Liver (tissue), 9 donors: ENCODE measurements around the gene ACAN. TPM values are rescaled to one million over a fixed set of nuclear protein-coding genes. Genes with fewer than 3 reads are reported as not detected.

Experiments used
- DNase-seq: peaks from one replicate; pipeline ENCODE4 v3.0.0-alpha.2; 2017; ENCODE audit warnings: low spot score
- H3K27ac ChIP-seq, 2 donors: one replicate each; pipeline ENCODE4 v1.7.0; 2013; ENCODE audit warnings: inconsistent platforms in 2 of 2, low read length in 2 of 2, control low read depth in 1 of 2, low read depth in 1 of 2, mild to moderate bottlenecking in 1 of 2
- H3K27me3 ChIP-seq, 4 donors: one replicate each; pipeline versions ENCODE4 v1.6.1 to v1.7.0; 2013; ENCODE audit warnings: low read length in 3 of 4, inconsistent platforms in 1 of 4, mild to moderate bottlenecking in 1 of 4, moderate library complexity in 1 of 4; ENCODE audit not compliant: control insufficient read depth in 4 of 4, insufficient read depth in 4 of 4
- H3K36me3 ChIP-seq, 4 donors: one replicate each; pipeline versions ENCODE4 v1.6.1 to v1.7.0; 2013; ENCODE audit warnings: low read length in 3 of 4, mild to moderate bottlenecking in 3 of 4, low read depth in 1 of 4, moderate library complexity in 1 of 4; ENCODE audit not compliant: control insufficient read depth in 4 of 4, insufficient read depth in 3 of 4
- H3K4me1 ChIP-seq, 4 donors: one replicate each; pipeline versions ENCODE4 v1.6.1 to v1.7.0; 2013; ENCODE audit warnings: low read length in 3 of 4, mild to moderate bottlenecking in 3 of 4, moderate library complexity in 1 of 4; ENCODE audit not compliant: control insufficient read depth in 4 of 4, insufficient read depth in 4 of 4
- H3K4me3 ChIP-seq, 3 donors: one replicate each; pipeline versions ENCODE4 v1.6.1 to v1.7.0; 2013; ENCODE audit warnings: low read length in 3 of 3, control low read depth in 1 of 3, low read depth in 1 of 3, mild to moderate bottlenecking in 1 of 3
- H3K9ac ChIP-seq, 2 donors: one replicate each; pipeline ENCODE4 v1.7.0; 2013; ENCODE audit warnings: low read length in 2 of 2, mild to moderate bottlenecking in 2 of 2, moderate library complexity in 2 of 2, control low read depth in 1 of 2, low read depth in 1 of 2
- H3K9me3 ChIP-seq, 4 donors: one replicate each; pipeline versions ENCODE4 v1.6.1 to v1.7.0; 2013; ENCODE audit warnings: low read length in 3 of 4; ENCODE audit not compliant: control insufficient read depth in 4 of 4
- ATF3 ChIP-seq: IDR thresholded peaks from 2 replicates; pipeline ENCODE4 v1.6.1; 2016; ENCODE audit warnings: antibody characterized with exemption
- CTCF ChIP-seq: fragments of 150-350 bp; IDR thresholded peaks from 2 replicates; pipeline ENCODE4 v1.5.1; 2017; ENCODE audit warnings: improper control_type of control experiment, low read depth, low read length; ENCODE audit not compliant: missing input control
- EGR1 ChIP-seq, 2 donors: IDR thresholded peaks; 2 replicates each; pipeline ENCODE4 v1.6.1; 2016 to 2018; ENCODE audit warnings: antibody characterized with exemption in 2 of 2, low read depth in 2 of 2
- FOXA1 ChIP-seq: IDR thresholded peaks from 2 replicates; pipeline ENCODE4 v1.6.1; 2016; ENCODE audit warnings: antibody characterized with exemption
- FOXA2 ChIP-seq: IDR thresholded peaks from 2 replicates; pipeline ENCODE4 v1.6.1; 2016; ENCODE audit warnings: antibody characterized with exemption
- GABPA ChIP-seq, 2 donors: IDR thresholded peaks in 1 of 2; conservative IDR thresholded peaks in 1 of 2; 2 replicates each; pipeline ENCODE4 v1.6.1; 2016; ENCODE audit warnings: antibody characterized with exemption in 2 of 2, mild to moderate bottlenecking in 1 of 2, moderate library complexity in 1 of 2
- HNF4A ChIP-seq, 2 donors: conservative IDR thresholded peaks; 2 replicates each; pipeline ENCODE4 v1.6.1; 2016; ENCODE audit warnings: antibody characterized with exemption in 2 of 2, mild to moderate bottlenecking in 2 of 2
- HNF4G ChIP-seq: IDR thresholded peaks from 2 replicates; pipeline ENCODE4 v1.6.1; 2016; ENCODE audit warnings: antibody characterized with exemption
- JUND ChIP-seq, 2 donors: IDR thresholded peaks; 2 replicates each; pipeline ENCODE4 v1.6.1; 2016; ENCODE audit warnings: antibody characterized with exemption in 2 of 2
- NR2F2 ChIP-seq: IDR thresholded peaks from 2 replicates; pipeline ENCODE4 v1.6.1; 2016; ENCODE audit warnings: antibody characterized with exemption
- RAD21 ChIP-seq, 2 donors: IDR thresholded peaks; 2 replicates each; pipeline ENCODE4 v1.6.1; 2016; ENCODE audit warnings: antibody characterized with exemption in 2 of 2, mild to moderate bottlenecking in 2 of 2
- RXRA ChIP-seq, 2 donors: IDR thresholded peaks; 2 replicates each; pipeline ENCODE4 v1.6.1; 2017 to 2018; ENCODE audit warnings: antibody characterized with exemption in 2 of 2, mild to moderate bottlenecking in 1 of 2
- SP1 ChIP-seq: IDR thresholded peaks from 2 replicates; pipeline ENCODE4 v1.6.1; 2018; ENCODE audit warnings: antibody characterized with exemption, mild to moderate bottlenecking
- TAF1 ChIP-seq: conservative IDR thresholded peaks from 2 replicates; pipeline ENCODE4 v1.6.1; 2016; ENCODE audit warnings: antibody characterized with exemption, mild to moderate bottlenecking
- YY1 ChIP-seq: IDR thresholded peaks from 2 replicates; pipeline ENCODE4 v1.6.1; 2016; ENCODE audit warnings: antibody characterized with exemption, mild to moderate bottlenecking
- ZBTB33 ChIP-seq: IDR thresholded peaks from 2 replicates; pipeline ENCODE4 v1.6.1; 2016; ENCODE audit warnings: antibody characterized with exemption
- WGBS: extraction: QIAGEN DNeasy Blood & Tissue Kit; methylation state at CpG from one replicate; pipeline ENCODE4 v1.1.7; 2013; 5-methylcytosine and 5-hydroxymethylcytosine counted together
- polyA plus RNA-seq, 2 donors: library from polyadenylated mRNA; stranded (reverse) in 1 of 2; unstranded in 1 of 2; fragments of 200-250 nt in 1 of 2; fragments of >200 nt in 1 of 2; fragmentation: Nextera tagmentation in 1 of 2; extraction: Ambion mirVana in 1 of 2; gene quantifications; one replicate each; pipeline versions ENCODE4 v1.2.1 to v1.2.3, GENCODE V29; 2013 to 2015
- total RNA-seq, 2 donors: library from RNA; depleted of rRNA; stranded (reverse); fragments of >200 nt; gene quantifications; one replicate each; pipeline ENCODE4 v1.2.3, GENCODE V29; 2014
- TF ChIP-seq, protein P1 (sequence below): IDR thresholded peaks from 2 replicates; pipeline ENCODE4 v1.6.1; 2016; ENCODE audit warnings: antibody characterized with exemption, mild to moderate bottlenecking
- TF ChIP-seq, protein P2 (sequence below): IDR thresholded peaks from 2 replicates; pipeline ENCODE4 v1.6.1; 2016; ENCODE audit warnings: antibody characterized with exemption
- donor health status: healthy.
- donor health status: healthy.
- donor health status: healthy.
- donor health status: healthy.
- donor health status: healthy.

ACAN gene
- total and polyA plus RNA-seq, 4 donors = under 0.01 to 0.05 (median under 0.01) TPM; not detected in 1

DNA sequence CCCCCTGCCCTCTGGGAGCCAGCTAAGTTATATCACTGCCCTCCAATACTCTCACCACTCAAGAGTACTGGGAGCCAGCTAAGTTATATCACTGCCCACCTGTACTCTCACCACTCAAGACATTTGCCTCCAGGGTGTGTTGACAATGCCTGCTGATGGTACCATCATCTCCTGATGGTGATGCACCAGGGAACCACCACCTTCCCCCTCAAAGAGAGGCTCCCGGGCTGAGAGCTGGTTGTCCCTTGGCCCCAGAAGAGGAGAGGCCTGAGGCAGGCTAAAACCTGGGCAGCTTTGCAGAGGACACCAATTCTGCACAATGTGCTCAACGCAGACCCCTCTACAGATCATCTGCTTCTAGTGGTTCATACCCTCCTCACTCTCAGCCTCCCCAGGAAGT lies 99.6 kb downstream of the ACAN start:
- whole genome bisulfite sequencing = 87% methylated on average over 2 of the region's 2 CpGs
- no peak for TF ChIP-seq GABPA (IDR thresholded peaks at IDR 0.05 in 1 of 2, conservative IDR thresholded peaks at IDR 0.05 in 1 of 2)
- no peak for TF ChIP-seq YY1
- TF ChIP-seq, protein P1, sequence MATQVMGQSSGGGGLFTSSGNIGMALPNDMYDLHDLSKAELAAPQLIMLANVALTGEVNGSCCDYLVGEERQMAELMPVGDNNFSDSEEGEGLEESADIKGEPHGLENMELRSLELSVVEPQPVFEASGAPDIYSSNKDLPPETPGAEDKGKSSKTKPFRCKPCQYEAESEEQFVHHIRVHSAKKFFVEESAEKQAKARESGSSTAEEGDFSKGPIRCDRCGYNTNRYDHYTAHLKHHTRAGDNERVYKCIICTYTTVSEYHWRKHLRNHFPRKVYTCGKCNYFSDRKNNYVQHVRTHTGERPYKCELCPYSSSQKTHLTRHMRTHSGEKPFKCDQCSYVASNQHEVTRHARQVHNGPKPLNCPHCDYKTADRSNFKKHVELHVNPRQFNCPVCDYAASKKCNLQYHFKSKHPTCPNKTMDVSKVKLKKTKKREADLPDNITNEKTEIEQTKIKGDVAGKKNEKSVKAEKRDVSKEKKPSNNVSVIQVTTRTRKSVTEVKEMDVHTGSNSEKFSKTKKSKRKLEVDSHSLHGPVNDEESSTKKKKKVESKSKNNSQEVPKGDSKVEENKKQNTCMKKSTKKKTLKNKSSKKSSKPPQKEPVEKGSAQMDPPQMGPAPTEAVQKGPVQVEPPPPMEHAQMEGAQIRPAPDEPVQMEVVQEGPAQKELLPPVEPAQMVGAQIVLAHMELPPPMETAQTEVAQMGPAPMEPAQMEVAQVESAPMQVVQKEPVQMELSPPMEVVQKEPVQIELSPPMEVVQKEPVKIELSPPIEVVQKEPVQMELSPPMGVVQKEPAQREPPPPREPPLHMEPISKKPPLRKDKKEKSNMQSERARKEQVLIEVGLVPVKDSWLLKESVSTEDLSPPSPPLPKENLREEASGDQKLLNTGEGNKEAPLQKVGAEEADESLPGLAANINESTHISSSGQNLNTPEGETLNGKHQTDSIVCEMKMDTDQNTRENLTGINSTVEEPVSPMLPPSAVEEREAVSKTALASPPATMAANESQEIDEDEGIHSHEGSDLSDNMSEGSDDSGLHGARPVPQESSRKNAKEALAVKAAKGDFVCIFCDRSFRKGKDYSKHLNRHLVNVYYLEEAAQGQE = no peak
- no peak for TF ChIP-seq HNF4G
- TF ChIP-seq TAF1 = no peak
- no peak for TF ChIP-seq FOXA2
- no peak for TF ChIP-seq HNF4A (conservative IDR thresholded peaks at IDR 0.05)
- TF ChIP-seq RAD21 (IDR thresholded peaks at IDR 0.05) = no peak
- TF ChIP-seq, protein P2, sequence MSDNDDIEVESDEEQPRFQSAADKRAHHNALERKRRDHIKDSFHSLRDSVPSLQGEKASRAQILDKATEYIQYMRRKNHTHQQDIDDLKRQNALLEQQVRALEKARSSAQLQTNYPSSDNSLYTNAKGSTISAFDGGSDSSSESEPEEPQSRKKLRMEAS = no peak
- TF ChIP-seq ATF3 = no peak
- no peak for TF ChIP-seq SP1
- TF ChIP-seq CTCF = no peak
- no peak for TF ChIP-seq EGR1 (IDR thresholded peaks at IDR 0.05; ENCODE audit: low read depth in 2 of 2)
- no peak for TF ChIP-seq NR2F2
- no peak for TF ChIP-seq JUND (IDR thresholded peaks at IDR 0.05)
- TF ChIP-seq FOXA1 = no peak
- no peak for TF ChIP-seq RXRA (IDR thresholded peaks at IDR 0.05)
- TF ChIP-seq ZBTB33 = no peak
- H3K9me3 ChIP-seq = no peaks in the 10 kb centered on the region
- H3K4me1 ChIP-seq = no peaks in the 10 kb centered on the region
- H3K27ac ChIP-seq = no peak overlapping the region
- DNase-seq = no peak
- no peaks in the 10 kb centered on the region for H3K36me3 ChIP-seq
- no peak overlapping the region for H3K4me3 ChIP-seq
- H3K27me3 ChIP-seq = no peaks in the 10 kb centered on the region
- no peak overlapping the region for H3K9ac ChIP-seq
